ENCODE data around the gene ABCF2.
A peak's percentile ranks its signal among the peaks of the same experiment; 100 is the strongest.

Gene ABCF2

DNA sequence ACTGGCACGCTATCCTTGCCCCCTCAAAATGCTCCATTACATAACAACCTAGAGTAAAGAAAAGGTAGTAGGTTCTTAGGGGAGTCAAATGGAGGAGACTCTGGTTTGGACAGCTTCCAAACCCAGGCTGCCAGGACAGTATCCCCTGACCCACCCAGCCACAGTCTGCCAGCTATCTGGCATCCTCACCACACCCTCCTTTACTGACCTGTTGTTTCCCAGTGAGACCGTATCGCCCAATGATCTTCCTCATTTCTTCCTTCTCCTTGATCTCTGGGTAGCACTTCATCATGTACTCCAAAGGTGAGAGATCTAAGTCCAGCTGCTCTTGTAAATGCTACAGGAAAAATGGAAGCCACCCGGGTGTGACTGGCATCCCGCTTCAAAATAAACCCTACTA lies 11.6 kb downstream of the ABCF2 start:
- DNase-seq: no peak

DNA sequence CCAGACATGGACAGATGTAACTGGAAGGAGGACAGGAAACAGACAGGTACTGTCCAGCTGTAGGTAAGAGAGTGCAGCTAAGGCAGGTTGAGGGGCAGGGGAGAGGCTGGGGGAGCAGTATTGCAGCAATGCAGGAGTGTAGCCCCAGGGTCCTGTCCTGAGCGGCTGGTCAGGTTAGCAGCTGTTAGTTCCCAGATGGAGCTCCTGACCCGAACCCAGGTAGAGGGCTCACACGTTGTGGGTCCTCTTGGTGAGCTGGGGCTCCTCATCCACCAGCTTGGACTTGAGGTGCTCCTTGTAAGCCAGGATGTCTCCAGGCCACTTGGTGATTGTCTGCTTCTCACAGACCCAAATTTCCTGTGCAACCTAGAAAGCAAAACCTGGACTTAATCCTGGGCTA lies 13.2 kb downstream of the ABCF2 start:
- DNase-seq: no peak

DNA sequence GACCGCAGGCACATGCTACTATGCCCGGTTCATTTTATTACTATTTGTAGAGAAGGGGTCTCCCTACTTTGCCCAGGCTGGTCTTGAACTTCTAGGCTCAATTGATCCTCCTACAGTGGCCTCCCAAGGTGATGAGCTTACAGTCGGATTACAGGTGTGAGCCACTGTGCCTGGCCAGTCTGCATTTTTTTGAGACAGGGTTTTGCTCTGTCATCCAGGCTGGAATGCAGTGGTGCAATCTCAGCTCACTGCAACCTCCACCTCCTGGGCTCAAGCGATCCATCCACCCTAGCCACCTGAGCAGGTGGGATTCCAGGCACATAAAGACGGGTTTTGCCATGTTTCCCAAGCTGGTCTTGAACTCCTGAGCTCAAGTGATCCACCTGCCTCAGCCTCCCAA lies 14.4 kb downstream of the ABCF2 start:
- no peak for DNase-seq

DNA sequence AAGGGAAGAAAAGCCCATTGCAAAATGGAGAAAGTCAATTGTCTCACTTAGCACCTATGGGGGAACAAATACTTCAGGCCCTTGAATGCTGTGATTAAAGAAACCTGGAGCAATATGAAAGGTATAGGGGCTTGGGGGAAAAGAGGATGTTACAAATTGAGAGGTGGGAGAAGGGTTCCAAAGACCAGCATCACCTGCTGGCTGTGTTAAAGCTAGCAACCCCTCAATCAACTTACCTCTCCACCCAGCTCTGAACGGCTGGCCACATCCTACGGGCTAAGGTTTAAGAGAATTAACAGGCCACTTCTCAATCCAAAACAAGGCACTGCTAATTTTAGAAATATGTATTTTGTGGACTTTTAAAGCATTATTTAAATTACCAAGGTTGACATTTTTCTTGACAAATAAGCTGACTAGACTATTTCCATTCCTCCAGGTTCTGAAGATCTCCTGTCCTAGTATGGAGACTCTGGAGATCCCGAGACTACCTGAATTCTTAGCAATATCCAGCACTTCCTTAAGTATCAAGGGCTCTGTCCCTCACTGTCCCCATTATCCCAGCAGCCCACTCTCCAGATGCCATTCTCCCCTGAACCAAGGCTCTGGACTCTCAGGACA lies 15.7 kb downstream of the ABCF2 start:
- DNase-seq: no peak

GRCh38 chr7:151210087-151210854 lies 16.7 kb downstream of the ABCF2 start, which contains the start of gene H2BK1:
Gene H2BK1 (minus strand): TSS chr7:151210488. CDS start chr7:151210318, 170 bp downstream.
- DNase-seq: no peak

- no peak for DNase-seq
Observed at GRCh38 chr7:151209588-151209987, 17.4 kb downstream of the ABCF2 start.

DNA sequence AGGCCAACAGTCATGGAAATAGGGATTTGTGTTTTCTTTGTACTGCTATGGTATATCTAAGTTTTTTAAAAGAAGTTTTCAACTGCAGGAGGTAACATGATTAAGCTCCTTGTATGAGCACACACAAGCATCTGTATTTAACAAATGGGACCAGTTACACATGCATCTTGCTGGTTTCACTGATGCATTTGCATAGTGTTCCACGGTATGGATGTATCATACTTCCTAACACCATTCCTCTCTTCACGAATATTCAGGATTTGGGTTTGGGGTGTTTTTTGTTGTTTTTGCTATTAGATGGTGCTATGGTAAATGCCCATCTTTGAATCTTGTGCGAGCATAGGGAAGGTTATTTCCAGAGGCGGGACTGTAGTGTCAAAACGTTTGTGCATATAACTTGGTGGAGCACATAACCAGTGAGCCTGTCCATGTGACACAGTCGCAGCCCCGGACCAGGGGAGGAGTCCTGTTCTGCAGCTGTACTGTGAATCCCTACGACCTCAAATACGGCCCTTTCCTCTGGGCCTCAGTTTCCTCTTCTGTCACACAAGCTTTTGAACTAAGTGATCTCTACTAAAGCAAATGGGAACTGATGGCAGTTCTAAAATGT lies 18.6 kb downstream of the ABCF2 start:
- no peak for DNase-seq

DNA sequence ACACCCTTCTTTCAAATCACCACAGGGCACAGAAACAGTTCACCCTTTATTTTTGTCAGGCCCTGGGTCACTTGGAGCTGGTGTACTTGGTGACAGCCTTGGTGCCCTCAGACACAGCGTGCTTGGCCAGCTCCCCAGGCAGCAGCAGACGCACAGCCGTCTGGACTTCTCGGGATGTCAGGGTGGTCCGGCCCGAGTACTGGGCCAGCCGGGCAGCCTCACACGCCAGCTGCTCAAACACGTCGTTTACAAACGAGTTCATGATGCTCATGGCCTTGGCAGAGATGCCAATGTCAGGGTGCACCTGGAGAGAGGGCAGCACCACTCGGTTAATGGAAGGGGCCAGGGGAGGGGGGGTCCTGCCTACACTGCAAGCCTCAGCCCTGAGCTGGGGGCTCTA lies 19.2 kb downstream of the ABCF2 start:
- no peak for DNase-seq

DNA sequence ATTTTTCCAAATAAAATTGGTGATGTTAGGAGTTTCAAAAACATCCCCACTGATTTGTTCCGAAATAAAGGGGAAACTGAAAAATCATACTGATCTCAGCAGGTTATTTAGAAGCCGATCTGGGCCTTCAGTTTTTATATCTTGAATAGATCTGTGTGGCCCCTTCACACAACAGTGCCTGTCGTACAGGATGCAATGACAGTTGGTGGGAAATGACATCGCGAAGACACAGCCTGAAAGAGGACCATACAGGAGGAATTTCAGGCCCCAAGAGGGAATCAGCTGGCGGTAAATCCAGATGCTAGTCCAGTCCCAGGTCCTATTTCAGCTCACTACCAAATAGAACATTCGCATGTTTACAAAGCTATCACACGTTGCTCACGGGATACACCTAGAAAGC lies 19.7 kb downstream of the ABCF2 start:
- no peak for DNase-seq

GRCh38 chr7:151206914-151207313 lies 20.1 kb downstream of the ABCF2 start:
- DNase-seq: no peak

- no peak for DNase-seq
Observed at GRCh38 chr7:151205730-151206129, 21.3 kb downstream of the ABCF2 start.

GRCh38 chr7:151204383-151205032 lies 22.5 kb downstream of the ABCF2 start:
- DNase-seq: no peak

DNA sequence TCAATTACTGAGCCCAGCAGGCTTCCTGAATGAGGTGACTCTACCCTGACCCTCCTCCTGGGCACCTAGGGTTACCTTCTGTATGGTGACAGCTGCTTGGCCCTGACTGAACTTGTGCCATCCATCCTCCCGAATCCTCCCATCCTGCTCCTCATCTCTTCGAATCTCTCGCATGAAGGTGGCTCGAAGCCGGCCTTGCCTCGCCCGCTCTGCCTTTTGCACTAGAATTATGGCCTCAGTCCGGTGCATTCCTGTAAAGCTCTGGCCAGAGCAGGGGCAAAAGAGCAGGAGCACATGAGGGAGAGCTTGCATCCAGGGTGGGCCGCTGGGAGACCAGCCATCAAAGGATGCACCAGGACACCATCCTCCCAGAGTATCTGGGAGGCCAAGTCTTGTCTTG lies 24.2 kb downstream of the ABCF2 start:
- no peak for DNase-seq

DNA sequence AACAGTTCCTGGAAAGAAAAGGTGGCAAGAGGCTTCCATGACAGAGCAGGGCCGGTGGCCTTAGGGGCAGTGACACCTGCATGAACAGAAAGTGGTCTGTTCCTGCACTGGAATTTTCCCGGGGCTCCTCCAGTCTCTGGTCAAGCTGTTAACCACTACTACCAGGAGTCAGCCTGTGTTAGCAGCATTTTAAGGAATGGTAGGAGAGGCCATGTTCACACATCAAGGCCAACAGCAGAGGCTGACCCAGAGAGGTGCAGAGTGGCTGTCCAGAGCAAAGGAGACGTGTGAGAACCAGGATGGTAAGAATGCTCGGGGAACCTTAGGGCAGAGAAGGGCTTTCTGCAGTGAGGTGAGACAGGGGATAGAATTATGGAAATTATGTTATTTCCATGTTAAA lies 25.3 kb downstream of the ABCF2 start:
- no peak for DNase-seq

- no peak for DNase-seq
Observed at GRCh38 chr7:151201344-151201743, 25.7 kb downstream of the ABCF2 start.

GRCh38 chr7:151198945-151199848 lies 27.8 kb downstream of the ABCF2 start:
- peak; percentile 12 for DNase-seq

DNA sequence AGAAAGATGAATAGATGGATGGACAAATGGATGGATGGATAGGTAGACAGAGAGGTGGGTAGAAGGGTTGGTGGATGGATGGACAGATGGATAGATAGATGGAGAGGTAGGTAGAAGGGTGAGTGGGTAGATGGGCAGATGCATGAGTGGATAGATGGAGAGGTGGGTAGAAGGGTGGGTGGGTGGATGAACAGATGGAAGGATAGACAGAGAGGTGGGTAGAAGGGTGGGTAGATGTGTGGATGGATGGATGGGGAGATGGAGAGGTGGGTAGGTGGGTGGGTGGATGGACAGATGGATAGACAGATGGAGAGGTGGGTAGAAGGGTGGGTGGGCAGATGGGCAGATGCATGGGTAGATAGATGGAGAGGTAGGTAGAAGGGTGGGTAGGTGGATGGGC lies 29.1 kb downstream of the ABCF2 start:
- DNase-seq: no peak

DNA sequence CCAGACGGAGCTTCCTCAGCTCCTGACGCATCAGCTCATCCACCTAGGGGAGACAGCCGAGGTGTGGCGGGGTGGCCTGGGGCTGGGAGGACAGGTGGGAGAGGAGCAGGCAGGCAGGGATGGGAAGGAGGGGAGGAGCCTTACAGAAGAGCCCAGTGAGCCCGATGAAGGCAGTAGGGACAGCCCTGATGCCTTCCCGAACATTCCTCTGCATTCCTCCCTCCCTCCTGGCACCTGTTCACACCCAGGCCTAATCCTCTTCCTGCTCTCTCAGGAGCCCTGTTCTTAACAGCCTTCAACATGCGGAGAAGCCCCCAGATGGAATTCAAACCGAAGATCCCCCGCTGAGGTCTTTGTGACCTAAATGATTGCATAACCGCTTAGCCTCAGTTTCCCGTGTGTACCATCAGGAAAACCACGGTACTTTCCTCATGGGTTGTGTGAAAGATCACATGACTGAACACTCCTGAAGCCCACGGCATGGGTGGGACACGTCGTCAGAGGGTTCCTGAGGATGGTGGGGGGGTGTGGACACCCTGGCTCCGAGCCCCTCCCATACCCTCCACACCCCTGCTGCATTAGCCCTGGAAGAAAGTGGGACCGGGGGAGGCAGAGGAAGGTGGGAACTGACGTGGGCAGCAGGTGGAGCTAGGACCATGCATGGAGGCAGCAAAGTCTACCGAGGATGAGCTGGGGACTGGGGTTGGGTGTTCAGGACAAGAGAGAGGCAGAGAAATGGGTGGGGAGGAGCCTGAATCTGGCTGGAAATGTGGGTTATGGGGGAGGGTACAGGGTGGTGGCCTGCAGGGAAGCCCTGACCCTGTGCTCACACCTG lies 31.2 kb downstream of the ABCF2 start:
- DNase-seq: no peak

DNA sequence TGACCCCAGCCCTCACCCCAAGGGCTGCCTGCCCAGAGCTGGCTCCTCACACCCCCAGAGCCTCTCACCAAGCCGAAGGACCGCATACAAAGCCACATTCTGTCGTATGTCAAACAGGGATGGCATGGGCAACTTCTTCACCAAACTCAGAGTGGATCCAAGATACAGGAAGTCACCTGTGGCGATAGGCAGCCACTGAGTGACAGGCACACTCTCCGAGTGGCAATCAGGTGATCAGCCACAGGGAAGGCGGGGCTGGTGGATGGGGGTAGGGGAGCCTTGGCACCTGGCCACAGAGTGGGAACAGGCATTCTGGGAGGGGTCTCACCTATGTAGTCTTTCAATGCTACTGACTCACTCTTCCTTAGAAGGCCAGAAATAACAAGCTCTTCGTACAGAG lies 32.8 kb downstream of the ABCF2 start:
- DNase-seq: no peak

GRCh38 chr7:151193203-151193978 lies 33.6 kb downstream of the ABCF2 start:
- no peak for DNase-seq

DNA sequence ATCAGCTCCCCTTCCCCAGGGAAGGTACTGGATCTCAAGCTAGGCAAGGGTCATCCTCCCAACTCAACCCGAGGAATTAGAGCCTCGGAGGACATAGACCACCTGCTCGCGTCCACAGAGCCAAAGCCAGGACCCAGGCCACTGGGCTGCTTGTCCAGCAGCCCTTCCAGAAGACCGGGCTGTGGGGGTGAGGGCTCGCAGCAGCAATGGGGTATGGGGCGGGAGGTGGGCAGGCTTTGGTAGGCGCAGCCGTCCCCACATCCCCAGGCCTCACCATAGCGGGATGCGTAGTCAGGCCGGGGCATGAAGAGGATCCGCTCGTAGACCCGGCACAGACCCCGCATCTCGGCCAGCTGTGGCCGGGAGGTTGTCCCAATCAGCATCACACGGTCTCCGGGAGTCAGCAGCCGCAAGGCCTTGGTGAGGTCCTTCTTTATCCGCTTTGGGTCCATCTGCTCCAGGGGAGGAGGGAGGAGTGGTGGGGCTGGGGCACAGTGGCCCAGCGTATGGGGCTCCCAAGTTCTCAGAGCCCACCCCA lies 34.9 kb downstream of the ABCF2 start:
- DNase-seq: no peak

All from NCI-H526 treated with DMSO at 0.1 percent for 48 hours (cell line).